Measurements from ENCODE around the gene PLA2G4D.

- no peak for TF ChIP-seq CTCF (IDR thresholded peaks at IDR 0.05)
- TF ChIP-seq USF2 (CRISPR knock-in tag; IDR thresholded peaks at IDR 0.05) = no peak
- no peak for TF ChIP-seq MAX (CRISPR knock-in tag; IDR thresholded peaks at IDR 0.05)
- no peak for TF ChIP-seq ELF4 (CRISPR knock-in tag; IDR thresholded peaks at IDR 0.05; ENCODE audit: low read depth)
- no peak for TF ChIP-seq ATF6 (CRISPR knock-in tag; IDR thresholded peaks at IDR 0.05)
- no peak for TF ChIP-seq CBFB (CRISPR knock-in tag; IDR thresholded peaks at IDR 0.05; ENCODE audit: low read depth)
- no peak for TF ChIP-seq ATF3 (CRISPR knock-in tag; conservative IDR thresholded peaks at IDR 0.05)
- TF ChIP-seq USF1 (CRISPR knock-in tag; IDR thresholded peaks at IDR 0.05) = no peak
- TF ChIP-seq NR2C2 (CRISPR knock-in tag; IDR thresholded peaks at IDR 0.05) = no peak
- TF ChIP-seq PREB (CRISPR knock-in tag; IDR thresholded peaks at IDR 0.05; ENCODE audit: borderline replicate concordance) = no peak
- TF ChIP-seq FOXP1 (CRISPR knock-in tag; IDR thresholded peaks at IDR 0.05; ENCODE audit: borderline replicate concordance) = no peak
Measured at GRCh38 chr15:42131006-42131405, 36.6 kb upstream of the PLA2G4D start.
